Heart left ventricle (tissue), 13 donors: ENCODE data around the gene NFIA.

Experiments used
- POLR2A ChIP-seq, 2 donors: fragments of 450-650 bp; IDR thresholded peaks; one replicate each; pipeline ENCODE4 v1.6.1; 2017; ENCODE audit warnings: antibody characterized with exemption in 2 of 2, mild to moderate bottlenecking in 2 of 2, moderate library complexity in 2 of 2
- TF ChIP-seq, protein P1 (sequence below), 12 donors: fragments of 200-600 bp; sonication (generic) in 4 of 12; IDR thresholded peaks; one replicate each; pipeline versions ENCODE4 v1.5.0 to v1.8.0; 2018 to 2022; ENCODE audit warnings: antibody characterized with exemption in 12 of 12, mild to moderate bottlenecking in 5 of 12
- donor health status: ischemic (EF 13 %, LVEDD 7.1; RV severe dilation, severe dysfunction).
- donor health status: DM: no; HTN: yes; CAD: no.
- donor health status: DM: no; HTN: no; CAD: no.
- donor health status: ischemic (EF 25% LVEDD 6.9; RV normal size, moderate dysfunction).
- donor health status: ischemic (EF 25% LVEDD 5.7; RV mildly dilated, moderate dysfunction).
- donor health status: ischemic (EF 35%, LVEDD 5.7; RV mildly dilated, moderate dysfunction).
- donor health status: nonischemic (EF 11% LVEDD 7.7; RV severe dilation, severe dysfunction).
- donor health status: DM: yes; HTN: yes; CAD: no.
- donor health status: PGD.
- donor health status: ischemic (EF 29% LVEDD 5.4; RV normal size, mild dysfunction).
- donor health status: nonischemic (EF 23%, LVEDD 6.1; RV moderate dilation, normal function).

GRCh38 chr1:61092642-61093041, 10.3 kb downstream of the NFIA start:
- TF ChIP-seq, protein P1, sequence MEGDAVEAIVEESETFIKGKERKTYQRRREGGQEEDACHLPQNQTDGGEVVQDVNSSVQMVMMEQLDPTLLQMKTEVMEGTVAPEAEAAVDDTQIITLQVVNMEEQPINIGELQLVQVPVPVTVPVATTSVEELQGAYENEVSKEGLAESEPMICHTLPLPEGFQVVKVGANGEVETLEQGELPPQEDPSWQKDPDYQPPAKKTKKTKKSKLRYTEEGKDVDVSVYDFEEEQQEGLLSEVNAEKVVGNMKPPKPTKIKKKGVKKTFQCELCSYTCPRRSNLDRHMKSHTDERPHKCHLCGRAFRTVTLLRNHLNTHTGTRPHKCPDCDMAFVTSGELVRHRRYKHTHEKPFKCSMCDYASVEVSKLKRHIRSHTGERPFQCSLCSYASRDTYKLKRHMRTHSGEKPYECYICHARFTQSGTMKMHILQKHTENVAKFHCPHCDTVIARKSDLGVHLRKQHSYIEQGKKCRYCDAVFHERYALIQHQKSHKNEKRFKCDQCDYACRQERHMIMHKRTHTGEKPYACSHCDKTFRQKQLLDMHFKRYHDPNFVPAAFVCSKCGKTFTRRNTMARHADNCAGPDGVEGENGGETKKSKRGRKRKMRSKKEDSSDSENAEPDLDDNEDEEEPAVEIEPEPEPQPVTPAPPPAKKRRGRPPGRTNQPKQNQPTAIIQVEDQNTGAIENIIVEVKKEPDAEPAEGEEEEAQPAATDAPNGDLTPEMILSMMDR (IDR thresholded peaks at IDR 0.05), result no peak
- TF ChIP-seq POLR2A (IDR thresholded peaks at IDR 0.05), result no peak
